GM18861 (cell line): ENCODE data around the gene ADSL.
"Not testable (repeated sequence)": the region's sequence is repeated elsewhere in the genome, so short reads cannot be mapped to it uniquely, and the experiment has no call there.

Experiments used
- ATAC-seq: cut with Tn5 transposase; IDR thresholded peaks from one replicate; pipeline ENCODE4 v1.9.1; 2021; ENCODE audit not compliant: unreplicated experiment

Gene ADSL

GRCh38 chr22:40346185-40347118, at the start of gene ADSL:
Gene ADSL, plus strand, starts transcription at chr22:40346500. Its CDS starts 59 bp downstream, at chr22:40346559.
- ATAC-seq = peak; percentile 63

- no peak for ATAC-seq
These were observed 46.0 kb upstream of the ADSL start for GRCh38 chr22:40300316-40300715.

GRCh38 chr22:40300884-40301672, 45.2 kb upstream of the ADSL start:
- ATAC-seq = no peak

- ATAC-seq = no peak
These were observed 44.2 kb upstream of the ADSL start for GRCh38 chr22:40302149-40302548.

- ATAC-seq = no peak
These were observed 40.7 kb upstream of the ADSL start for GRCh38 chr22:40305625-40306024.

GRCh38 chr22:40308999-40309573, 37.2 kb upstream of the ADSL start:
- ATAC-seq = no peak

GRCh38 chr22:40309631-40310030, 36.7 kb upstream of the ADSL start:
- no peak for ATAC-seq

GRCh38 chr22:40310081-40310767, 36.1 kb upstream of the ADSL start:
- no peak for ATAC-seq

GRCh38 chr22:40310768-40311120, 35.6 kb upstream of the ADSL start:
- ATAC-seq = no peak

GRCh38 chr22:40311646-40312045, 34.7 kb upstream of the ADSL start:
- ATAC-seq = not testable (repeated sequence)

- ATAC-seq = no peak
These were observed 34.2 kb upstream of the ADSL start for GRCh38 chr22:40312050-40312449.

GRCh38 chr22:40313007-40313406, 33.3 kb upstream of the ADSL start:
- ATAC-seq = no peak

GRCh38 chr22:40314041-40314440, 32.3 kb upstream of the ADSL start:
- no peak for ATAC-seq

GRCh38 chr22:40320687-40321086, 25.6 kb upstream of the ADSL start:
- no peak for ATAC-seq

- ATAC-seq = no peak
These were observed 24.3 kb upstream of the ADSL start for GRCh38 chr22:40322021-40322420.

- ATAC-seq = no peak
These were observed 23.4 kb upstream of the ADSL start for GRCh38 chr22:40322818-40323447.

- no peak for ATAC-seq
These were observed 22.6 kb upstream of the ADSL start for GRCh38 chr22:40323681-40324171.

GRCh38 chr22:40324468-40325305, 21.6 kb upstream of the ADSL start:
- ATAC-seq = no peak

GRCh38 chr22:40325315-40325714, 21.0 kb upstream of the ADSL start:
- no peak for ATAC-seq
